H1 (cell line): ENCODE results near the gene PNCK. TPM values are rescaled to one million over a fixed set of nuclear protein-coding genes. Genes with fewer than 3 reads are reported as not detected.
A peak's percentile ranks its signal among the peaks of the same experiment; 100 is the strongest.

Experiments
- CTCF ChIA-PET: fragments of 300-600 bp; sonication (Branson Sonifier 250); formaldehyde crosslinking; loops from one replicate; lab custom pipeline; 2021; ENCODE audit not compliant: partially characterized antibody; lab: Charles Lee
- POLR2A ChIA-PET: fragments of 300-600 bp; sonication (Branson Sonifier 250); formaldehyde crosslinking; loops from one replicate; lab custom pipeline; 2021; ENCODE audit warnings: inconsistent platforms; ENCODE audit not compliant: partially characterized antibody; lab: Charles Lee
- DNase-seq, 2 experiments: peaks; one replicate each; pipeline versions ENCODE4 v3.0.0 to v3.0.0-alpha.2; 2010 to 2022; ENCODE audit warnings: low spot score in 2 of 2, low read depth in 1 of 2, mixed read lengths in 1 of 2
- FAIRE-seq: peaks from 2 replicates; lab custom pipeline; 2011; peaks lifted over from hg19 to GRCh38; lab: Jason Lieb, UNC
- H2AFZ ChIP-seq: 2 replicates; pipeline ENCODE4 v1.8.1; 2012; ENCODE audit warnings: low read length, inconsistent platforms
- H2AK5ac ChIP-seq: 2 replicates; pipeline ENCODE4 v1.6.1; 2013; ENCODE audit warnings: low read depth, low read length
- H2BK120ac ChIP-seq: replicated peaks from 2 replicates; pipeline ENCODE3; 2013; ENCODE audit warnings: low read depth, low read length, inconsistent platforms
- H2BK12ac ChIP-seq: 2 replicates; pipeline ENCODE4 v1.6.1; 2013; ENCODE audit warnings: low read depth, low read length
- H2BK15ac ChIP-seq: 2 replicates; pipeline ENCODE4 v1.6.1; 2013; ENCODE audit warnings: low read length
- H2BK20ac ChIP-seq: 2 replicates; pipeline ENCODE4 v1.6.1; 2013; ENCODE audit warnings: low read length
- H2BK5ac ChIP-seq: 2 replicates; pipeline ENCODE4 v1.6.1; 2013; ENCODE audit warnings: low read depth, low read length
- H3K14ac ChIP-seq: 2 replicates; pipeline ENCODE4 v1.6.1; 2013; ENCODE audit warnings: inconsistent platforms; ENCODE audit not compliant: insufficient read length
- H3K18ac ChIP-seq: 2 replicates; pipeline ENCODE4 v1.6.1; 2013; ENCODE audit warnings: low read length; ENCODE audit errors: extremely low read depth
- H3K23ac ChIP-seq: 2 replicates; pipeline ENCODE4 v1.6.1; 2013; ENCODE audit warnings: inconsistent platforms; ENCODE audit not compliant: insufficient read length
- H3K23me2 ChIP-seq: 2 replicates; pipeline ENCODE4 v1.6.1; 2013; ENCODE audit warnings: low read depth, low read length
- H3K27ac ChIP-seq: 2 replicates; pipeline ENCODE4 v1.6.1; 2011; ENCODE audit warnings: low read depth, low read length, inconsistent platforms
- H3K27me3 ChIP-seq, 4 experiments: replicated peaks in 1 of 4; 1 replicate in 1 of 4; 2 replicates in 3 of 4; pipeline versions ENCODE4 v1.6.1 to v1.8.1; 2011 to 2013; ENCODE audit warnings: low read length in 3 of 4, mild to moderate bottlenecking in 3 of 4, inconsistent platforms in 2 of 4, mixed read lengths in 2 of 4, moderate library complexity in 1 of 4; ENCODE audit not compliant: control insufficient read depth in 3 of 4, insufficient read depth in 3 of 4; ENCODE audit errors: extremely low read depth in 1 of 4
- H3K36me3 ChIP-seq, 4 experiments: 2 replicates each; pipeline versions ENCODE4 v1.6.1 to v1.8.1; 2011 to 2013; ENCODE audit warnings: mild to moderate bottlenecking in 4 of 4, low read length in 3 of 4, moderate library complexity in 2 of 4, control low read depth in 1 of 4, inconsistent platforms in 1 of 4; ENCODE audit not compliant: insufficient read depth in 4 of 4, control insufficient read depth in 2 of 4
- H3K4ac ChIP-seq: replicated peaks from 2 replicates; pipeline ENCODE3; 2013; ENCODE audit warnings: low read length, low read depth, mixed read lengths, inconsistent platforms; ENCODE audit not compliant: insufficient read length
- H3K4me1 ChIP-seq, 4 experiments: replicated peaks in 1 of 4; 1 replicate in 1 of 4; 2 replicates in 3 of 4; pipeline versions ENCODE4 v1.6.1 to v1.8.1; 2011 to 2013; ENCODE audit warnings: low read length in 3 of 4, inconsistent platforms in 2 of 4, mixed read lengths in 1 of 4; ENCODE audit not compliant: insufficient read depth in 4 of 4, control insufficient read depth in 3 of 4
- H3K4me2 ChIP-seq, 2 experiments: 2 replicates each; pipeline versions ENCODE4 v1.6.1 to v1.8.1; 2011 to 2013; ENCODE audit warnings: low read depth in 2 of 2, low read length in 2 of 2, control low read depth in 1 of 2, inconsistent platforms in 1 of 2, mild to moderate bottlenecking in 1 of 2; ENCODE audit not compliant: insufficient read depth in 1 of 2
- H3K4me3 ChIP-seq, 4 experiments: fragments of 200-600, 300-600 bp in 1 of 4; sonication (generic), shearing (Covaris generic), sonication (Bioruptor Twin) in 1 of 4; 2 replicates each; pipeline versions ENCODE4 v1.5.1 to v1.8.1; 2011 to 2016; ENCODE audit warnings: low read length in 4 of 4, low read depth in 3 of 4, control low read depth in 2 of 4, inconsistent platforms in 2 of 4, mild to moderate bottlenecking in 2 of 4, mixed read lengths in 1 of 4, moderate library complexity in 1 of 4; ENCODE audit not compliant: insufficient read depth in 2 of 4; ENCODE audit errors: extremely low read depth in 1 of 4
- H3K56ac ChIP-seq: replicated peaks from 2 replicates; pipeline ENCODE3; 2013; ENCODE audit warnings: low read depth, mild to moderate bottlenecking, mixed read lengths, low read length, inconsistent platforms; ENCODE audit not compliant: insufficient read length
- H3K79me1 ChIP-seq: 2 replicates; pipeline ENCODE4 v1.6.1; 2013; ENCODE audit warnings: low read depth, low read length, control low read depth
- H3K79me2 ChIP-seq, 2 experiments: 2 replicates each; pipeline versions ENCODE4 v1.6.1 to v1.8.1; 2012 to 2013; ENCODE audit warnings: low read length in 2 of 2, mild to moderate bottlenecking in 2 of 2, inconsistent platforms in 1 of 2; ENCODE audit not compliant: insufficient read depth in 2 of 2, control insufficient read depth in 1 of 2
- H3K9ac ChIP-seq, 4 experiments: replicated peaks in 1 of 4; 1 replicate in 1 of 4; 2 replicates in 3 of 4; pipeline versions ENCODE4 v1.6.1 to v1.8.1; 2011 to 2013; ENCODE audit warnings: low read depth in 3 of 4, low read length in 3 of 4, control low read depth in 2 of 4, mild to moderate bottlenecking in 2 of 4, moderate library complexity in 2 of 4, inconsistent platforms in 1 of 4; ENCODE audit errors: extremely low read depth in 1 of 4
- H3K9me3 ChIP-seq, 2 experiments: 2 replicates each; pipeline versions ENCODE4 v1.6.1 to v1.8.1; 2012 to 2013; ENCODE audit warnings: mild to moderate bottlenecking in 2 of 2, moderate library complexity in 2 of 2, control low read depth in 1 of 2, inconsistent platforms in 1 of 2, low read depth in 1 of 2, low read length in 1 of 2, mixed read lengths in 1 of 2; ENCODE audit not compliant: insufficient read depth in 2 of 2
- H4K20me1 ChIP-seq, 2 experiments: replicated peaks in 1 of 2; 2 replicates each; pipeline versions ENCODE3 to v1.8.1; 2011 to 2013; ENCODE audit warnings: inconsistent platforms in 2 of 2, low read length in 2 of 2, mild to moderate bottlenecking in 1 of 2; ENCODE audit not compliant: insufficient read depth in 2 of 2, control insufficient read depth in 1 of 2
- H4K5ac ChIP-seq: 2 replicates; pipeline ENCODE4 v1.6.1; 2013; ENCODE audit warnings: low read length, low read depth, mixed read lengths, inconsistent platforms; ENCODE audit not compliant: insufficient read length
- H4K8ac ChIP-seq: 2 replicates; pipeline ENCODE4 v1.8.0; 2013; ENCODE audit warnings: mild to moderate bottlenecking, moderate library complexity, low read length, inconsistent platforms; ENCODE audit not compliant: insufficient read depth; ENCODE audit errors: extremely low read depth
- H4K91ac ChIP-seq: replicated peaks from 2 replicates; pipeline ENCODE3; 2013; ENCODE audit warnings: low read length, mixed read lengths, inconsistent platforms; ENCODE audit not compliant: insufficient read length
- CEBPB ChIP-seq: IDR thresholded peaks from 2 replicates; pipeline ENCODE4 v1.6.1; 2012; ENCODE audit warnings: low read depth, low read length
- EZH2 ChIP-seq: fragments of 200-600 bp; sonication (generic); IDR thresholded peaks from 2 replicates; pipeline ENCODE4 v1.7.1; 2012; ENCODE audit warnings: low read depth, mild to moderate bottlenecking, moderate library complexity, low read length, inconsistent platforms; ENCODE audit not compliant: severe bottlenecking
- FOSL1 ChIP-seq: IDR thresholded peaks from 2 replicates; pipeline ENCODE4 v1.6.1; 2011; ENCODE audit warnings: mild to moderate bottlenecking, low read depth, low read length, moderate library complexity; ENCODE audit not compliant: insufficient read depth
- NRF1 ChIP-seq: IDR thresholded peaks from 2 replicates; pipeline ENCODE4 v1.6.1; 2011; ENCODE audit warnings: mild to moderate bottlenecking, low read depth, low read length, improper control_type of control experiment
- RBBP5 ChIP-seq: IDR thresholded peaks from 2 replicates; pipeline ENCODE4 v1.7.1; 2012; ENCODE audit warnings: low read depth, mild to moderate bottlenecking, inconsistent platforms, low read length, moderate library complexity, borderline replicate concordance
- RXRA ChIP-seq: IDR thresholded peaks from 2 replicates; pipeline ENCODE4 v1.6.1; 2011; ENCODE audit warnings: low read depth, mild to moderate bottlenecking, low read length, moderate library complexity; ENCODE audit not compliant: insufficient read depth
- ZNF274 ChIP-seq: IDR thresholded peaks from 2 replicates; pipeline ENCODE4 v1.7.0; 2012; ENCODE audit warnings: low read length, borderline replicate concordance; ENCODE audit errors: extremely low read depth
- WGBS, 2 experiments: shearing (Covaris generic) in 1 of 2; methylation state at CpG; one replicate each; pipeline versions ENCODE4 v1.1.6 to v1.1.7; 2013 to 2015; ENCODE audit warnings: low lambda C conversion rate in 2 of 2, mixed read lengths in 2 of 2, inconsistent platforms in 1 of 2, low coverage in 1 of 2, missing lambda C conversion rate in 1 of 2; ENCODE audit not compliant: insufficient replicate concordance in 2 of 2, insufficient coverage in 1 of 2, insufficient read length in 1 of 2; ENCODE audit errors: extremely low coverage in 1 of 2, missing lambda C conversion rate in 1 of 2; 5-methylcytosine and 5-hydroxymethylcytosine counted together
- polyA plus RNA-seq, 7 experiments: library from polyadenylated mRNA; depleted of rRNA in 3 of 7; stranded (reverse) in 5 of 7; unstranded in 2 of 7; fragments of >200 nt in 5 of 7; fragments of 200-250 nt in 2 of 7; gene quantifications; 1 replicate in 5 of 7; 2 replicates in 1 of 7; 4 replicates in 1 of 7; pipeline versions ENCODE4 v1.2.1 to v1.2.3, GENCODE V29; 2011 to 2013; ENCODE audit warnings: missing spikeins in 2 of 7, mixed read lengths in 2 of 7
- total RNA-seq: library from RNA; stranded (reverse); fragmentation: NEBNext Ultra II Directional; extraction: Animal tissue kit (Norgen Biotek cat#: 25700); gene quantifications from 2 replicates; pipeline ENCODE4 v1.2.1, GENCODE V29; 2021
- TF ChIP-seq, protein P1 (sequence below): IDR thresholded peaks from 2 replicates; pipeline ENCODE4 v1.6.1; 2011; ENCODE audit warnings: low read depth, mild to moderate bottlenecking, low read length; ENCODE audit not compliant: insufficient read depth

The PNCK gene
- total and polyA plus RNA-seq, 2 of the 8 experiments (the other 6 are each of a cell fraction or from before 2014, with no cell fraction given) = 6.2 to 6.3 TPM

DNA sequence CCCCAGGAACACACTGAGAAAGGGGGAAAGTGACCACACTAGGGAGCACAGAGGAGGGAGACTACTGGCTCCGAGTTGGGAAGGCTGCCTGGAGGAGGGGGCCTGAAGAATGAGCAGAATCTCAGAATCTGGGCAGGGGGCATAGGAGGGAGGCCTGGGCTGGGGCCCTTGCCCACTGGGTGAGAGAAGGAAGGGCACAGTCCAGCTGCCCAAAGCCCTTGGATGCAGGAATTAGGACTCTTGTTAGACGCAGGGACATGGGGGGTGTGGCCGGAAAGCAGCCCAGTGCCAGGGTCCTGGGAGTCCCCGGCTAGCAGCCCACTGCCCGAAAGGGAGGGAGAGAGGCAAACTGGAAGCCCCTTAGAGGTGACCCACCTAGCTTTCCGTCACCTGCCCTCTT, 28.5 kb downstream of the PNCK start:
- ChIA-PET POLR2A (no interaction called here), CTCF (interaction anchor here (0.7 to 28.7 kb wide), 22 partner anchors 0 to 703 kb away, joined by 3 to 408 read pairs (median 6); partner anchors contain the start of genes CCNQ and DUSP9)
- H3K9me3 ChIP-seq = no peaks in the 10 kb centered on the region; a peak in 1 of 4 replicates
- no peak overlapping the region for H3K56ac ChIP-seq
- H4K20me1 ChIP-seq = peaks cover 0 to 16% of the 10 kb centered on the region in 2 experiments
- H3K79me1 ChIP-seq = no peaks in the 10 kb centered on the region
- no peaks in the 10 kb centered on the region for H3K79me2 ChIP-seq
- H2AFZ ChIP-seq = no peak overlapping the region
- H3K27ac ChIP-seq = no peak overlapping the region
- H3K4me3 ChIP-seq = no peak overlapping the region
- H3K4me2 ChIP-seq = peak overlapping the region in 1 of 2 experiments; percentile 89; a peak in 2 of 4 replicates
- H2AK5ac ChIP-seq = no peak overlapping the region
- no peak overlapping the region for H4K5ac ChIP-seq
- no peak overlapping the region for H4K8ac ChIP-seq
- no peak overlapping the region for H3K9ac ChIP-seq
- H3K4me1 ChIP-seq = peaks cover 0 to 21% (median 11%) of the 10 kb centered on the region in 4 experiments; a peak in 5 of 7 replicates
- no peak overlapping the region for H3K23ac ChIP-seq
- H2BK12ac ChIP-seq = no peak overlapping the region
- H3K27me3 ChIP-seq = peaks cover 72 to 88% (median 86%) of the 10 kb centered on the region in 4 experiments
- peaks cover 7% of the 10 kb centered on the region; the same call in 1 of the 2 replicates for H3K23me2 ChIP-seq
- TF ChIP-seq ZNF274 (no peak), EZH2 (no peak), FOSL1 (no peak), RBBP5 (no peak), CEBPB (no peak), NRF1 (no peak), RXRA (no peak)
- TF ChIP-seq, protein P1, sequence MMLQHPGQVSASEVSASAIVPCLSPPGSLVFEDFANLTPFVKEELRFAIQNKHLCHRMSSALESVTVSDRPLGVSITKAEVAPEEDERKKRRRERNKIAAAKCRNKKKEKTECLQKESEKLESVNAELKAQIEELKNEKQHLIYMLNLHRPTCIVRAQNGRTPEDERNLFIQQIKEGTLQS = no peak
- FAIRE-seq = no peak
- 59% methylated on average over 4 of the region's 6 CpGs; no CpG with 5 or more reads in 1 of the 2 experiments for WGBS, 2 experiments
- no peak overlapping the region for H3K4ac ChIP-seq
- peaks cover 0 to 4% (median 0%) of the 10 kb centered on the region in 4 experiments; a peak in 1 of 8 replicates for H3K36me3 ChIP-seq
- no peak overlapping the region for H4K91ac ChIP-seq
- no peak overlapping the region for H2BK20ac ChIP-seq
- H2BK15ac ChIP-seq = no peak overlapping the region
- no peak overlapping the region for H2BK5ac ChIP-seq
- H2BK120ac ChIP-seq = no peak overlapping the region
- DNase-seq = no peak
- H3K18ac ChIP-seq = no peak overlapping the region
- no peak overlapping the region for H3K14ac ChIP-seq
